Measurements from ENCODE around the gene FNIP2. TPM values are rescaled to one million over a fixed set of nuclear protein-coding genes. Genes with fewer than 3 reads are reported as not detected.
"Not testable (repeated sequence)": the region's sequence is repeated elsewhere in the genome, so short reads cannot be mapped to it uniquely, and the experiment has no call there.

FNIP2 gene
- polyA plus RNA-seq, 5 donors: 19.5 to 34.6 (median 29.0) TPM

DNA sequence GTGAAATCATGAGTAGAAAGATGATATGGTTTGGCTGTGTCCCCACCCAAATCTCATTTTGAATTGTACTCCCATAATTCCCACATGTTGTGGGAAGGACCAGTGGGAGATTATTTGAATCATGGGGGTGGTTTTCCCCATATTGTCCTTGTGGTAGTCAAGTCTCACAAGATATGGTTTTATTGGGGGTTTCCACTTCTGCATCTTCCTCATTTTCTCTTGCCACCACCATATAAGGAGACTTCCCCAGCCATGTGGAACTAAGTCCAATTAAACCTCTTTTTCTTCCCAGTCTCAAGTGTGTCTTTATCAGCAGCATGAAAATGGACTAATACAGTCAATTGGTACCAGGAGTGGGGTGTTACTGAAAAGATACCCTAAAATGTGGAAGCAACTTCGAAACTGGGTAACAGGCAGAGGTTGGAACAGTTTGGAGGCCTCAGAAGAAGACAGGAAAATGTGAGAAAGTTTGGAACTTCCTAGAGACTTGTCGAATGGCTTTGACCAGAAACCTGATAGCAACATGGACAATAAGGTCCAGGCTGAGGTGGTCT, 183.5 kb downstream of the FNIP2 start:
- DNase-seq: not testable (repeated sequence)

DNA sequence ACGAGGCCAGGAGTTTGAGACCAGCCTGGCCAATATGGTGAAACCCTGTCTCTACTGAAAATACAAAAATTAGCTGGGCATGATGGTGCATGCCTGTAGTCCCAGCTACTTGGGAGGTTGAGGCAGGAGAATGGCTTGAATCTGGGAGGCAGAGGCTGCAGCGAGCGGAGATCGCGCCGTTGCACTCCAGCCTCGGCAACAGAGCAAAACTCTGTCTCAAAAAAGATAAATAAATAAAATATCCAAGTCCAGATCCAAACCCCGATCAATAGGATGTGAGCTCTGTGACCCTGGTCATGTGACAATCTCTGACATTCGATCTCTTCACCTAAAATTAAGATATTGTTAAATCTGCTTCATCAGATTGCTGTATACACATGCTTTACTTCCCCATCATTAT, 187.5 kb downstream of the FNIP2 start:
- DNase-seq: not testable (repeated sequence)

DNA sequence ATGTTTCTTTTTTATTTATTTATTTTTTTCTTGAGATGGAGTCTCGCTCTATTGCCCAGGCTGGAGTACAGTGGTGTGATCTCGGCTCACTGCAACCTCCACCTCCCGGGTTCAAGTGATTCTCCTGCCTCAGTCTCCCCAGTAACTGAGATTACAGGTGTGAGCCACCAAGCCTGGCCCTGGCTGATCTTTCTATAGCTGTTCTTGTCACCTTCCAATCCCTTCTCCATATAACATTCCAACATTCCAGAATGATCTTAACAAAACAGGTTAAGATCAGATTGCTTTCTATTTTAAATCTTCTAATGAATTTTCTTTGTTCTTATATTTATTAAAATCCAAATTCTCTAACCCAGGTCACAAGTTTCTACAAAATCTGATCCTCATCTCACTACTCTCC, 188.1 kb downstream of the FNIP2 start:
- not testable (repeated sequence) for DNase-seq

Other genes starting within 250 kb of the FNIP2 start
- gene RXFP1, start 247.1 kb upstream of the FNIP2 start, polyA plus RNA-seq (ENCODE audit: insufficient read depth in 1 of 5, insufficient read length in 5 of 5, low replicate concordance in 1 of 5): 1 to 10 TPM; 5.8 to 9.8 (median 8.0) TPM
- gene C4orf46, start 97.1 kb upstream of the FNIP2 start, polyA plus RNA-seq (ENCODE audit: insufficient read depth in 1 of 5, insufficient read length in 5 of 5, low replicate concordance in 1 of 5): 10 to 100 TPM; 16.6 to 34.5 (median 22.6) TPM
- gene ETFDH, start 96.7 kb upstream of the FNIP2 start, polyA plus RNA-seq (ENCODE audit: insufficient read depth in 1 of 5, insufficient read length in 5 of 5, low replicate concordance in 1 of 5): 10 to 100 TPM; 17.8 to 35.1 (median 26.9) TPM
- 10 to 100 TPM; 52.8 to 65.0 (median 57.6) TPM for gene PPID, start 45.6 kb upstream of the FNIP2 start, polyA plus RNA-seq (ENCODE audit: insufficient read depth in 1 of 5, insufficient read length in 5 of 5, low replicate concordance in 1 of 5)